GM21723 (cell line): Measurements from ENCODE around the gene CD244.
"Not testable (repeated sequence)": the region's sequence is repeated elsewhere in the genome, so short reads cannot be mapped to it uniquely, and the experiment has no call there.

Source experiments
- ATAC-seq: cut with Tn5 transposase; IDR thresholded peaks from one replicate; pipeline ENCODE4 v1.9.1; 2021; ENCODE audit warnings: mild to moderate bottlenecking, moderate library complexity; ENCODE audit not compliant: unreplicated experiment

Gene CD244

DNA sequence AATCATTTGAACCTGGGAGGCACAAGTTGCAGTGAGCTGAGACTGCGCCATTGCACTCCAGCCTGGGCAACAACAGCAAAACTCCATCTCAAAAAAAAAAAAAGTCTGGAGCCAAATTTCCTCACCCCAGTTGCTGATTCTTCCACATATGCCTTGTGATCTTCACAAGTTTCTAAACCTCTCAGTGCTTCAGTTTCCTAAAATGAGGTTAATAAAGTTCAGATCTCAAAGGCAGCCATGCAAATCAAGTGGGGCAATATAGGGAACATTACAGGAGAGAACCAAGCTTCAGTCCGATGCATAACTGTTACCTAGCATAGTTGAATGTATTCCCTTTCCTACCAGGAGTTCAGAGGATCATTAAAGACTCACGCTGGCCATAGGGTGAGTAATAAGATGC is 17.5 kb upstream of the CD244 start:
- no peak for ATAC-seq

DNA sequence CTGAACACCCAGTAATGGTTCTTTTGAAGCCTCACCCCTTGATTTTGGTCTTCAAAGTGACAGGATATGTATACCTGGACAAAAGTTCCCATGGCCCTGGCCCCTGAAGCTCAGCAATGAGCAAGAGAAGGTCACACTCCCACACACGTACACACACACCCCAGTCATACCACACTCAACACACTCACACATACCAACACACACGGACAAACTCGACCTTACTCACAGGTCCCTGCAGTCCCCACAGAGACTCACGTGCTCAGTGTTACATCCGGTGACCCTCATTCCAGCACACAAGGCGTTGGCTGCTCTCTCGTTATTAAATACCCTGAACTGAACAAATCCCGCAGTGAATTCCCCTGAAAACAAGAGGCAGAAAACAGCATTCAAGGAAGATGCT is 16.4 kb upstream of the CD244 start:
- no peak for ATAC-seq

DNA sequence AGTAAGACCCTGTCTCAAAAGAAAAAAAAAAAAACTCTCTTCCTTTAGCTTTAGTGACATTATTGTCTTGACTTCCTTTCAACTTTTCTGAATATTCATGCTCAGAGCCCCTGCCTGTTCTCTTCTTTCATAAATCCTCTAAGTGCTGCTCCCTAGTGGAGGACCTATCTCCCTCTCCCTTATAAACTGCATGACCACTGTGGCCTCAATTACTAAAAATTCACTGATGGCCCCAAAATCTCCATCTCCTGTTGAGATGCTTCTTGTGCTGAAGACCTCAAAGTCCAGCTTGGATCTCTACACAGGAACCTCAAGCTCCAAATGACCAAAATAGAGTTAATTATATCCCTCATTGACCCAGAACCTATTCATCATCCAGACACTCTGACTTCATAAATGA is 14.5 kb upstream of the CD244 start:
- ATAC-seq, result no peak

DNA sequence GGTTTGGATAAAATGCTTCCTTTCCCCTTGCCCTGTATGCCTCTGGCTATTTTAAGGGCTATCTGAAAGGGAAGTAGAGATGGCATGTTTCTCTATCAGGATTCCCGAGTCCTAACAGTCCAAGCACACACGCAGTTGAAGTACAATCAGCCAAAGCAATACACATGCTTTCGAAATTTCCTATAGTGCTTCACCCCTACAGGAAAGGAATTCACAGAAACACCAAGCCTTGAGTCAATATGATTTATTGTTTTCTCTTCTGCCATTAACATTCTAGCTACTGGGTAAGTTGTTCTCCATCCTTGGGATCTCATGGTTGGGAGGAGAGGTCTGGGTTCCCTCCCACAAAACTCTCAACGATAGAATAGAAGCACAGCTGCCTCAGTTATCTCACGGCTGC is 13.6 kb upstream of the CD244 start:
- no peak for ATAC-seq

DNA sequence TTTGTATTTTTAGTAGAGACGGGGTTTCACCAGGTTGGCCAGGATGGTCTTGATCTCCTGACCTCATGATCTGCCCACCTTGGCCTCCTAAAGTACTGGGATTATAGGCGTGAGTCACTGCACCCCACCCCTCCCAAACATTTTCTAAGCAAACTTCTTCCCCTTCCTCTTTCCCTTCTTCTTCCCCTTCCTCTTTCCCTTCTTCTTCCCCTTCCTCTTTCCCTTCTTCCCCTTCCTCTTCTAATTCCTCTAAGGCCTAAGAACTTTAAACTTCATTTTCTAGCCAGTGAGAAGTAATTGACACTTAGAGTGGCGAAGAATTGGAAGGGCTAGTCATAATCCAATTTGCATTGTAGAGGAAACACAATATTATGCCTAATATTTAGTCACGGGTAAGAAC is 12.9 kb upstream of the CD244 start:
- not testable (repeated sequence) for ATAC-seq

DNA sequence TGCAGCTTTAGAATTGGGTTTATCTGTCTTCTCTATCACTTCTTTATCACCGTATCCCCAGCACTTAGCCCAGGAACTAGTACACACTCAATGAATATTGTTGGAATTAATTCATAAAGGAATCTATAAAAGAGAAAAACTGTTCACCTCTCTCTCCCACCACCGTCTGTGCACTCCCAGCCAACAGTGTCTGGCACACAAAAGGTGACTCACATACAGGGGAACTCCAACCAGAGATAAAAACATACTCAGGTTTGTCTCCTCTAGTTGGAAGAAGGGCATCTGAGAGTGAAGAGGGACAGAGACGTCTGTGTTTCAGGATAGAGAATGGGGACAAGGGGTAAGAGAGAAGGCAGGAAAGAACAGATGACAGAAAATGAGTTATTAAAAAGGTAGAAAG is 12.2 kb upstream of the CD244 start:
- ATAC-seq, result no peak

DNA sequence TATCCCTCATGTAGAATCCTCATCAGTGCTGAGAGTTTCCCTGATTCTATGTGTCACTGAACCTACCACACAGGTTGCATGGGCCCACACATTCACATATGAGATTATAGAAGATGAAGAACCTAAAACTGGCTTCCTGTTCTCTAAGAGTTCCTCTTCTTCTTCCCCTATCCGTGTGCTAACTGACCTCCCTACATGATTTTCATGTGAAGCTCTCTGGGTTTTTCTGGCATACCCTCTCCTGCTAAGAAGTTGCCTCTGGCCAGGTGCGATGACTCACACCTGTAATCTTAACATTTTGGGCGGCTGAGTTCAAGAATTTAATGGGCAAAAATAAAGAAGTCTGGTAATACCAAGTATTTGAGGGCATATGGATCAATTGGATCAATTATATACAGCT is 5.5 kb upstream of the CD244 start:
- no peak for ATAC-seq

DNA sequence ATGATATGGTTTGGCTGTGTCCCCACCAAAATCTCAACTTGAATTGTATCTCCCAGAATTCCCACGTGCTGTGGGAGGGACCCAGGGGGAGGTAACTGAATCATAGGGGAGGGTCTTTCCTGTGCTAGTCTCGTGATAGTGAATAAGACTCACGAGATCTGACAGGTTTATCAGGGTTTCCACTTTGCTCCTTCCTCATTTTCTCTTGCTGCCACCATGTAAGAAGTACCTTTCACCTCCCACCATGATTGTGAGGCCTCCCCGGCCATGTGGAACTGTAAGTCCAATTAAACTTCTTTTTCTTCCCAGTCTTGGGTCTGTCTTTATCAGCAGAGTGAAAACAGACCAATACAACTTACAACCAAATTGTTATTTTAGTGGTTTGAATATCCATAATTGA is 5.0 kb upstream of the CD244 start:
- not testable (repeated sequence) for ATAC-seq

DNA sequence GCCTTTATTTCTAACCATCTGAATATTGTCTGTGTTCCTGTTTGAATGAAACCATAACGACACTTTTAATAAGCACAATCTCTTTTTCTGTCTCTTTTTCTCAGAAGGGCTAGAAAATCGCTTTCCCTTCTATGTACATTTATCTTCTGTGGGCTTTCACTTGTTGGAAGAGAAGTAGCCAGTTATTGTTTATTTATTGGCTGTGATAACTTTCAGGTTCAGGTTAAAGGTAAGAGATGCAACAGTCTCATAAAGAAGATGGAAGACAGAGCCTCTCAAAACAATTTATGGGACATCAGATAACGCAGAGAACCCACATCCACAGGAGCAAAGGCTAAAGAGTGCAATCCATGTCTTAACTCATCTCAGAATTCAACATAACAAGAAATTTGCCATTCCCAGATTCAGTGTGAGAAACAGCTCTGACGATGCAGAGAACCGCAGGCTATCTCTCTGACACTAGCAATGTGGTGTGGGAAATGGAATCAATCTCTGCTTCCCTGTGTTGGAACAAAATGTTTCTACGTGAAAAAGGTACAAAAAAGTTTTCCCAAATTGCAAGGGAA is 4.1 kb upstream of the CD244 start:
- no peak for ATAC-seq

DNA sequence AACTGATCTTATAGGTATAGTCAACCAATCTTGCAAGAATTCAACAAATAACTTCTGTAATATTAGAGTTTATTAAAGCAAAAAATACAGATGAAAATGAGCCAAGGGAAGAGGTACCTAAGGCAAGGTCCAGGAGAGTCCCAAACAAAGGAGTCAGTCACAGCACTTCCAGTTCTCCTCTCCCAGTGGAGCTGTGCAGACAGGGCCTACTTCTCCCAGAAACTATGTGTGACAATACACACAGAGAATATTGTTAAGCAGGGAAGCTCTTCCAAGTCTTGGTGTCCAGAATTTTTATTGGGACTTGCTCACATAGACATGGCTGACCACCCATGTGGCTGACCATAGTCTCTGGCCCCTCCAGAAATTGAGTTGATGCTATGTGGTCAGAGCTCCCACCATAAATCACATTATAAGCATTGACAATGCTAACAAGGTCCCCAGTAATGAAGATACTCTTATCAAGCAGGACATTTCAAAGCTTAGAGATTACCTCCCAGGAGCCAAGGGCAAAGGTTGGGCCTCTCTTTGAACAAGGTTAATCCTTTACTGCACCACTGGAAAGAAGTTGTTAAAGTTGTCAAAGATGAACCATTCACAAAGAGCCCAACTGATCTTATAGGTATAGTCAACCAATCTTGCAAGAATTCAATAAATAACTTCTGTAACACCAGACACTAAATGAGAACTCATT is 3.5 kb upstream of the CD244 start:
- no peak for ATAC-seq

DNA sequence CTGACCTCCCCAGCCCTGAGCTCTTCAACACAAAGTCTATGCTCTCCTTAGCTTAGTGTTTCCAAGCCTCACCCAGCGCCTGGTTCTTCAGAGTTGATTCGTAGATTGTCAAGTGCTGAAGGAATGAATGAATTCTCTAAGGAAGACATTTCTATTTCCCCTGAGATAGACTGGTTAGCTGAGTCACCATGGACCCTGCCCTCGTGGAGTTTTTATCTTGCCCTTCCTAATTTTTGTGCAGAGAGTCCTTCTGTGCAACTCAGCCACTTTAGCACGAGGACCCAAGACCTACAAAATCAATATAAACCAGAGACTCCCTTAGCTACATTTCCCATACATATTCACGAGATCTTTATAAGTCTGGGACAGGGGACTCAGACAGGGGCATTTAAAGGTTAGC is 2.6 kb upstream of the CD244 start:
- no peak for ATAC-seq

DNA sequence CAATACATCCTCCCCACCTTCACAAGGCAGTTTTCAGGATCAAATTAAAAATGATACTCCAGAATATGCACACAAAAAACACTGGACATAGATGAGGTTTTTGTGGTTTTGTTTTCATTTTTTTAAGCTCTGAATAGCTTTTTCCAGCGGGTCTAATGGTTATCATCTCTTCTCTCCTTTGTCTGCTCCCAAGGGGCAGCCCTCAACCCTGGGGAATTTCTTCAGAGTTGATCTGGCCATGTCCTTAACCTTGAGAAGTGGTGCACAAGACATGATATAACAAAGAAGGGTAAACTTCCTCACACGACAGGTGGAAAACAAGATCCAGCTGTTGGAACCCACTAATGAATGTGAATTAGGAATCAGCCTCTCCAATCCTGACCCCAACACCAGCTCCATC is 1.5 kb upstream of the CD244 start:
- no peak for ATAC-seq

DNA sequence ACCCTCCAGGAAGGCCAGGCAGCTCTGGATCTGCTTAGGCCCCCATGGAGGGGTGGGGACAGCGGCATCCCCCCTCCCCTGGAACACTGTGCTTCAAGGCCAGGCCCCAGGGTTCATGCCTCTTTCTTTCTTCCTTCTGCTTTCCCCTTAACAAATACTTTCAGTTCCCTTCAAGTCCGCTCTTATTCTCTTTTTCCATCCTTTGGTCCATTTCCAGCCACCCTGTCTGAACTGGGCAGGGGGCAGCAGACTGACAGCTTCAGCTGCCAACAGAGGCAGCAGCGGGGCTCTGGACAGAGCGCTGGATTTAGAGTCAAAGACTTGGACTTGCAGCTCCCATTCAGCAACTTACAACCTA is 1.1 kb upstream of the CD244 start:
- ATAC-seq, result no peak

DNA sequence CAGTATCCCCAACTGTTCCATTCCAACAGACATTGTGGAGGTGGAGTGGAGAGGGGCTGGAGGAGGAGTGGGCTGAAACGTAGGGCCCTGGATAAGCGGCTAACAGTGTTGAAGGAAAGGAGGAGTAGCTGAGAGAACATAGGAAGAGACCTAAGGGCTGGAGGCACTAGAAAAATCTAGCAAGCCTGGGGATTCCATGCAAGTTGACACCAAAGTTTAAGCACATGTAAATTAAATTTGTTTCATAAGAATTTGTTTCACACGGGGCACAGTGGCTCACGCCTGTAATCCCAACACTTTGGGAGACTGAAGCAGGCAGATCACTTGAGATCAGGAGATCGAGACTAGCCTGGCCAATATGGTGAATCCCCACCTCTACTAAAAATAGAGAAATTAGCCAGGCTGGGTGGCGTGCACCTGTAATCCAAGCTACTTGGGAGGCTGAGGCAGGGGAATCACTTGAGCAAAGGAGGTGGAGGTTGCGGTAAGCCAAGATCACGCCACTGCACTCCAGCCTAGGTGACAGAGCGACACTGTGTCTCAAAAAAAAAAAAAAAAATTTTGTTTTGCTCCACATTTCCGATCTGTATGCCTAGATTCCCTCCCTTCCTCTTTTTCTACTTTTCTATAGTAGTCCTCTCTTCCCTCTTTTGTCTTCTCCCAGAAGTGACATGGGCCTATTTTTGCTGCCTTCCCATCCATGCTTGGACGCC is 530 bp upstream of the CD244 start:
- no peak for ATAC-seq

DNA sequence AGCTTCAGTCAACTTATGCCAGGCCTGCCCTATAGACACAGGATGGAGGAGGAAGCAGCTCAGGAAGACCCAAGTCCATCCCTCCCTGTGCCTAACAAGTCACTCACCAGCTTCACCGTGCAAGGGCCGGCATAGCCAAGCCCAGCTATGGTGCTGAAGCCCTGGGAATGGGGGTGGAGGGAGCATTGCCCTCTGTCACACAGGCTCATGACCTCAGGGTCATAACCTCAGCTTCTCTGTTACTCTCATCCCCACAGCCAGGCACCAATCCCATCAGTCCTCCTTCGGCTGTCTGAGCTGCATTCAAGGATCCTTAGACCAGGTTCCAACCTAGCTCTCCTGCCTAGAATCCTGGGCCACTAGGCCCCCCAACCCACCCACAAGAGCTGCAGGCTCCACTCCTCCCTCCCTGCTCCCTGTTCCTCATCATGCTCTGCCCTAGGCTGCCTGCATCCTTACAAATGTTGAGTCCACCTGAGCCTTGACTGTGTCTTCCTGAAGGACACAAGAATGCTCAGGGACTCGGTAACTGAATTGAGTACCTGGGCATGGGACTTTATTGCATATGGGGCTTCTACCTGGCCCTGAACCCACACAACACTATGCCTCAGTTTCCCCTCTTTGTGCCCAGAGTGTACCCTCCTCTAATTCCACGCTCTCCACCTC is 1.7 kb downstream of the CD244 start:
- no peak for ATAC-seq

DNA sequence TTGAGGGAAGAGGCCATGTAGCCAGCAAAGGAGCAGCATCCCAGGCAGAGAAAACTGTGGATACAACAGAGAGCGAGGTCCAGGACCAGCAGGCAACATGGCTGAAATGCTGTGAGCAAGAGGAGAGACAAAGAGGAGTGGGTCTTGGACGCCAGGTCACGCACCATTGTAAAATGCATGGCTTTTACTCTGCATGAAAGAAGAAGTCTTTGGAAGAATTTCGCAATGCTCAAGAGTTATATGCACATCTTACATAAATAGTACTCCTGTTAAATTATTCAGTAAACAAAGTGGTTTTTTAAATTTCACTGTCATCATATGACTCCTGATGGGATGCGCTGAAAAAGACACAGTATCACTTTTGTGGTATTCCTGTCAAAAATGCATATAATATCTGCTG is 3.5 kb downstream of the CD244 start:
- no peak for ATAC-seq

DNA sequence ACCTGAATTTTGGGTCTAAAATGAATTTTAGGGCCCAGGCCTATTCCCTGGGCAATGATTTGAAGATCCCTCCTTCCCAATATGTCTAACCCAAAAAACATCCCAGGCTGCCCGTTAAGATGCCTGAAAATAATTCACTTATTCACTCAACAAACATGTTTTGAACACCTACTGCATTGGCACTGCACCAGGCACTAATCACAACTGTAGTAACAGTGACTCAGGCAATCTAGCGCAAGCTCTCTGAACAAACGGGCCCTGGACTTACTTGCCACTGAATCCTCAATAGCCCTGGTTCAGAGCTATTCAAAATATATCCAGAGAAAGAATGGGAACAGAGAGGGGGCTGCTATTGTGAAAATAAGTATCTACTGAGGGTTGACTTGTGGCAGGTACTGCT is 4.2 kb downstream of the CD244 start:
- ATAC-seq, result no peak

DNA sequence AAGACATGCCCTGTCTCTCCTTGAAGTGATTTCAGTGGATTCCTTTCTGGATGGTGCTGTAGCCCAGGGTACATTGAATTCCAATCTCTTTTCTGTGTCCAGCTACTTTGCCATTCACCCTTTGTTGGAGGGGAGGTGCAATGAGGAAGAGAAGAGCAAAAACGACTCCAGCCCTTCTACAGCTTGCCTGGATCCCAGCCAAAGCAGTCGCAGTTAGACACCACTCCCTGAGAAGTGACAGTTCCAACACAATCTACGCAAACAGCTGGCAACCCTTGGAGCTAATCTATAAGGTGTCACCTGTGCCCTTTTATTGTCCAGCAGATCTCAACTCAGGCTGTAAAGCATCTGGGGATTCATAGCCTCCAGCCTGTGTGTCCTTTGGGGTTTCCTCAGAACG is 4.6 kb downstream of the CD244 start:
- no peak for ATAC-seq

DNA sequence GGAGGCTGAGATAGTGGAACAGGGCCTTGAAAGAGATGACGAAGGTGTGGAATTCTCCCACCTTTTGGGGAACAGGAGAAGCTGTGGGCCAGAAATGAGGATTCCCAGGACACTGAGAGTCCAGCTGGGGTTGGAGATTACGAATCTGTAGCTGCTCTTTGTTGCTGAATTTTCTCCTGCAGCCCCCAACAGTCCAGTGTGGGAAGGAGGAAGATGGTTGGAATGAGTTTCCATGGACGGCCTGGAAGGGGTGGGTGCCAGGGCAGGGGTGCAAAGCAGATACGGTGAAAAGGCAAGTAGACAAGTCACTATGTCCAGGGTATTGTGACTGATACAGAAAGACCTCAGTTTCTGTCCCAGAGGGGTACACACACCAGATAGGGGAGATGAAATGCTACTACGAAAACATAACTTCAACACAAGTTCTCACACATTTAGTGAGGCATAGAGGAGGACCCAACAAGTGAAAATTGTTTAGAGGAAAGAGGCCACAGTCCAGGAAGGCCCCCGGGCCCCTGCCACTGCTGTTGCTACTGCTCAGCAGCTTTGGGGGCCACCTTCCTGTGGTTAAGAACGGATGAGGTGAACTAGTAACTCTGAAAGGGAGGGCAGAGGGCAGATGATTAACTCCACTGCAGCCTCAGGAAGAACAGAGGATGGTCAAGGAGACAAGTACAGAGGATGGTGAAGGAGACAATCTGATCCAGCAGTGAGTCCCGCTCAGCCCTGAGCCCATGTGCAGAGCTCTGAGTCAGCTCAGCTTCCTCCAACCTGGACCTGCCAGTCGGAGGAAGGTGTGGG is 7.3 kb downstream of the CD244 start:
- ATAC-seq, result peak; percentile 79

DNA sequence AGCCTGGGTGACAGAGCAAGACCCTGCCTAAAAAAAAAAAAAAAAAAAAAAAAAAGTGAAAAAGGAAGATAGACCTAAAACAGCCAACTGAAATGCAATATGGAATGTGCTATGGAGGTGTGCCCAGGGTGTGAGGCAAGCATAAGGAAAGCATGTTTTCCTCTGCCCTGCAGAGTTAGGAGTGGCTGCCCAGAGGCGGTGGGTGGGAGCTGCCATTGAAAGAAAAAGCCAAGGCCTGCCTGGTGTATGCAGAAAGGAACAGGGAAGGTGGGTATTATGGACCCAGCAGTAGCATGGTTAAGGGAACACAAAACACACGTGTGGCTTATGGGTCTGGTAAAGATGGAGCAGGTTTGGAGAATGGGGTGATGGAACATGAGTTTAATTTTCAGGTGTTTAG is 8.9 kb downstream of the CD244 start:
- ATAC-seq, result no peak

DNA sequence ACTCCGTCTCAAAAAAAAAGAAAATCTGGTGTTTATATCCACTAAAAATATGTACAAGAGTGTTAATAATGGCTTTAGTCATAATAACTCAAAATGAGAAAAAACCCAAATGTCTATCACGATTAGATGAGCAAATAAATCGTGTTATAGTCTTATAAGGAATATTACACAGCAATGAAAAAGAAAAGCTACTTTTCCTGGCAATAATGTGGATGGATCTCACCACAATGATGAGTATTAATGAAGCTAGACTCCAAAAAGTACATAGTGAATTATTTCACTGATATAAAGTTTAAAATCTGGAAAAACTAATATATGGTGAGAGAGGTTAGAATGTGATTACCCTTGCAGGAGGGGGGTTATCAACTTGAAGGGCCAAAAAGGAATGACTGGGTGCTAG is 9.7 kb downstream of the CD244 start:
- ATAC-seq, result no peak
